MCF 10A (cell line): ENCODE results near the gene ZNF593. TPM values are rescaled to one million over a fixed set of nuclear protein-coding genes. Genes with fewer than 3 reads are reported as not detected.

Experiments used
- Bru-seq: library from RNA; stranded (reverse); fragments of 400-500 nt; gene quantifications from one replicate; lab custom pipeline; 2021; lab: Mats Ljungman, UMichigan
- BruChase-seq, 2 experiments: library from RNA; stranded (reverse); fragments of 400-500 nt; gene quantifications; one replicate each; lab custom pipeline; 2021; lab: Mats Ljungman, UMichigan
- BruUV-seq: library from RNA; stranded (reverse); fragments of 400-500 nt; replicated peaks from 2 replicates; lab custom pipeline; 2021; lab: Mats Ljungman, UMichigan
- CTCF ChIA-PET: fragments of 300-600 bp; sonication (Branson Sonifier 250); formaldehyde crosslinking; extraction: SDS; loops from one replicate; lab custom pipeline; 2021; ENCODE audit warnings: antibody characterized with exemption, inconsistent platforms; lab: Yijun Ruan, JAX
- POLR2A ChIA-PET: fragments of 300-600, 350-650 bp; sonication (Branson Sonifier 250); formaldehyde crosslinking; extraction: SDS; loops from one replicate; lab custom pipeline; 2020; ENCODE audit warnings: antibody characterized with exemption, inconsistent platforms; lab: Yijun Ruan, JAX
- DNase-seq: peaks from one replicate; pipeline ENCODE4 v3.0.0-alpha.2; 2018; ENCODE audit not compliant: unreplicated experiment
- H3K27ac Mint-ChIP-seq: one replicate; pipeline ENCODE4 v1.8.0; 2022; ENCODE audit warnings: mild to moderate bottlenecking, low read depth, mixed read lengths; ENCODE audit not compliant: unreplicated experiment
- H3K27me3 Mint-ChIP-seq: one replicate; pipeline ENCODE4 v1.8.0; 2022; ENCODE audit warnings: mixed read lengths; ENCODE audit not compliant: insufficient read depth, unreplicated experiment
- H3K36me3 Mint-ChIP-seq: one replicate; pipeline ENCODE4 v1.8.0; 2022; ENCODE audit warnings: mild to moderate bottlenecking, moderate library complexity, mixed read lengths; ENCODE audit not compliant: insufficient read depth, unreplicated experiment
- H3K4me1 Mint-ChIP-seq: one replicate; pipeline ENCODE4 v1.8.0; 2022; ENCODE audit warnings: mixed read lengths; ENCODE audit not compliant: insufficient read depth, unreplicated experiment
- H3K4me3 Mint-ChIP-seq: one replicate; pipeline ENCODE4 v1.8.0; 2022; ENCODE audit warnings: mild to moderate bottlenecking, moderate library complexity, mixed read lengths; ENCODE audit not compliant: unreplicated experiment
- H3K9me3 Mint-ChIP-seq: one replicate; pipeline ENCODE4 v1.8.0; 2022; ENCODE audit warnings: mixed read lengths; ENCODE audit not compliant: unreplicated experiment
- intact Hi-C: fragments of 100-400 bp; cut with micrococcal nuclease; formaldehyde crosslinking; loops from 2 replicates; pipeline ENCODE4 v1.14.1; 2022
- long read RNA-seq: library from polyadenylated mRNA; stranded (forward); transcript quantifications from one replicate; pipeline ENCODE4 v2.0.0, GENCODE V29; 2022
- total RNA-seq: library from RNA; stranded (reverse); gene quantifications from 2 replicates; pipeline ENCODE4 v1.2.3, GENCODE V29; 2022
- TF ChIP-seq, protein P1 (sequence below): fragments of 200-600 bp; IDR thresholded peaks from one replicate; pipeline ENCODE4 v1.8.0; 2022; ENCODE audit warnings: antibody characterized with exemption, mild to moderate bottlenecking; ENCODE audit not compliant: unreplicated experiment

Gene ZNF593
- total RNA-seq (61.5 and 82.6 TPM in 2 replicates), Bru-seq, nascent RNA (percentile 79 among the genes with signal in this experiment), BruChase-seq, experiment 1, labeled RNA remaining after a 6-hour chase (percentile 77 among the genes with signal in this experiment), BruChase-seq, experiment 2, labeled RNA remaining after a 2-hour chase (percentile 71 among the genes with signal in this experiment)
- long read RNA-seq, transcript ZNF593-202 (3 exons, 675 nt) = major isoform, 76 of 80 reads
- long read RNA-seq, partial matches to known transcripts = 1 of 80 reads
- long read RNA-seq, other reads (novel, unspliced or antisense) = 3 of 80 reads

DNA sequence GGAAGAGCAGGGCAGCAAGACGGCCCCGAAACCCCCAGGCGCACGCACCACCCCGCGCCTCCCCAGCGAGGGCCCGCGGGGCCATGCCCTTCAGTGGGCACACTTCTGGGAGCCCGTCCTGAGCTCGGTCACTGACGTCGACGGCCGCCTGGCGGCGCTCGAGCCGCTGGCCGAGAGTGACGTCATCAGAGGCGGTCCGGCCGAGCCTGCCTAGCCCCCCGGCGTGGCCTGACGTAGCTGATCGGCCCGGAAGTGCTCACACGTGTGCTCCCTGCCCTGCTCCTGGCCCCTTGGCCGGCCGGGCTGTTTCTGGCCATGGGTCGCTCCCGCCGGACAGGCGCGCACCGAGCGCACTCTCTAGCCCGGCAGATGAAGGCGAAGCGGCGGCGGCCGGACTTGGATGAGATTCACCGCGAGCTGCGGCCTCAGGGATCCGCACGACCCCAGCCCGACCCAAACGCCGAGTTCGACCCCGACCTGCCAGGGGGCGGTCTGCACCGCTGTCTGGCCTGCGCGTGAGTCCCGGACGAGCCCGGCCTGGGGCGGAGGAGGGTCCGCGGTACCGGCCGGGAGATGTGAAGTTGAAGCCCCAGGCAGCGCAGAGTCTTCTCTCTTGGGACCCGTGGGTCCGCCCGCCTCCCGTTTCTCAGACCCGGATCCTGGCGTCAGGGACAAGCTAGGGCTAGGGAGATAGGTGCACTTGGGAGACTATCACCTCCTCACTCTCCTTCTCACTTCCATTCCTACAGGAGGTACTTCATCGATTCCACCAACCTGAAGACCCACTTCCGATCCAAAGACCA is at the start of gene ZNF593:
TSS of gene ZNF593 (plus strand) at position 240 of the 803 bp plus-strand sequence. CDS start at position 316, 76 bp downstream.
- no peaks in the 10 kb centered on the region for H3K4me1 Mint-ChIP-seq
- ChIA-PET CTCF (interaction anchor here (0.6 to 2.8 kb wide), 33 partner anchors 8 to 331 kb away, joined by 3 to 20 read pairs (median 4); partner anchors contain the start of genes CD52 and CEP85), POLR2A (interaction anchor here (0.5 to 1.8 kb wide), 18 partner anchors 8 to 262 kb away, joined by 3 to 27 read pairs (median 4); partner anchors contain the start of genes CEP85, DHDDS, PDIK1L and SH3BGRL3)
- intact Hi-C loops = loop anchor here (1.0 to 5.0 kb wide), 3 partner anchors 64 to 222 kb away; partner anchors contain the start of gene CEP85
- no peaks in the 10 kb centered on the region for H3K36me3 Mint-ChIP-seq
- TSS peak; percentile 90 for BruUV-seq
- H3K27ac Mint-ChIP-seq = peak within 1 kb of the TSS; percentile 93
- no peaks in the 10 kb centered on the region for H3K9me3 Mint-ChIP-seq
- TF ChIP-seq, protein P1, sequence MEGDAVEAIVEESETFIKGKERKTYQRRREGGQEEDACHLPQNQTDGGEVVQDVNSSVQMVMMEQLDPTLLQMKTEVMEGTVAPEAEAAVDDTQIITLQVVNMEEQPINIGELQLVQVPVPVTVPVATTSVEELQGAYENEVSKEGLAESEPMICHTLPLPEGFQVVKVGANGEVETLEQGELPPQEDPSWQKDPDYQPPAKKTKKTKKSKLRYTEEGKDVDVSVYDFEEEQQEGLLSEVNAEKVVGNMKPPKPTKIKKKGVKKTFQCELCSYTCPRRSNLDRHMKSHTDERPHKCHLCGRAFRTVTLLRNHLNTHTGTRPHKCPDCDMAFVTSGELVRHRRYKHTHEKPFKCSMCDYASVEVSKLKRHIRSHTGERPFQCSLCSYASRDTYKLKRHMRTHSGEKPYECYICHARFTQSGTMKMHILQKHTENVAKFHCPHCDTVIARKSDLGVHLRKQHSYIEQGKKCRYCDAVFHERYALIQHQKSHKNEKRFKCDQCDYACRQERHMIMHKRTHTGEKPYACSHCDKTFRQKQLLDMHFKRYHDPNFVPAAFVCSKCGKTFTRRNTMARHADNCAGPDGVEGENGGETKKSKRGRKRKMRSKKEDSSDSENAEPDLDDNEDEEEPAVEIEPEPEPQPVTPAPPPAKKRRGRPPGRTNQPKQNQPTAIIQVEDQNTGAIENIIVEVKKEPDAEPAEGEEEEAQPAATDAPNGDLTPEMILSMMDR = peak; percentile 91
- no peaks in the 10 kb centered on the region for H3K27me3 Mint-ChIP-seq
- H3K4me3 Mint-ChIP-seq = peak within 1 kb of the TSS; percentile 86
- DNase-seq = peak; percentile 86

DNA sequence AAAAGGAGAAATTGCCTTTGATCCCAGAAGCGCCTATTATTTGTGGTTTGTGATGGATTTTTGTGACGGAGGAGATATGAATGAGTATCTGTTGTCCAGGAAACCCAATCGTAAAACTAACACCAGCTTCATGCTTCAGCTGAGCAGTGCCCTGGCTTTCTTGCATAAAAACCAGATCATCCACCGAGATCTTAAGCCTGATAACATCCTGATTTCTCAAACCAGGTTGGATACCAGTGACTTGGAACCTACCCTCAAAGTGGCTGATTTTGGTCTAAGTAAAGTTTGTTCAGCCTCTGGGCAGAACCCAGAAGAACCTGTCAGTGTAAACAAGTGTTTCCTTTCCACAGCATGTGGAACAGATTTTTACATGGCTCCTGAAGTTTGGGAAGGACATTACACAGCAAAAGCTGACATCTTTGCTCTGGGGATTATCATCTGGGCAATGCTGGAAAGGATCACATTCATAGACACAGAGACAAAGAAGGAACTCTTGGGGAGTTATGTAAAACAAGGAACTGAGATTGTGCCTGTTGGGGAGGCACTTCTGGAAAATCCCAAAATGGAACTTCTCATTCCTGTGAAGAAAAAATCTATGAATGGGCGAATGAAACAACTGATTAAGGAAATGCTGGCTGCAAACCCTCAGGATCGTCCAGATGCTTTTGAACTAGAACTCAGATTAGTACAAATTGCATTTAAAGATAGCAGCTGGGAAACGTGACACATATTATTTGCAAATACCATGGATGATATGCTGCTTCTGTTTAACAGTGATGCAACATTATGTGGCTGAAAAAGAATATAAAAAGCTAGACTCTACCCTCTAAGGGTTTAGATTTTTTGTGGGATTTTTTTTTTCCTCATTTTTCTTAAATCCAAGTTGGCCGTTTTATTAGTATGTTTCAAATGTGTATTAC is 47.6 kb upstream of the ZNF593 start:
- H3K9me3 Mint-ChIP-seq = no peaks in the 10 kb centered on the region
- no peak for DNase-seq
- H3K27ac Mint-ChIP-seq = no peak overlapping the region
- peaks cover 21% of the 10 kb centered on the region for H3K36me3 Mint-ChIP-seq
- TF ChIP-seq, protein P1 = no peak
- H3K4me3 Mint-ChIP-seq = no peak overlapping the region
- intact Hi-C loops = no loop called here
- H3K27me3 Mint-ChIP-seq = no peaks in the 10 kb centered on the region
- POLR2A ChIA-PET = interaction anchor here (0.9 to 9.0 kb wide), 5 partner anchors 10 to 112 kb away, joined by 3 to 190 read pairs (median 11); partner anchors contain the start of genes CEP85, PDIK1L and ZNF593
- BruUV-seq = no TSS peak
- peaks cover 7% of the 10 kb centered on the region for H3K4me1 Mint-ChIP-seq
- CTCF ChIA-PET = interaction anchor here (0.6 to 5.3 kb wide), 9 partner anchors 9 to 274 kb away, joined by 3 to 39 read pairs (median 4); no protein-coding TSS in a partner anchor

DNA sequence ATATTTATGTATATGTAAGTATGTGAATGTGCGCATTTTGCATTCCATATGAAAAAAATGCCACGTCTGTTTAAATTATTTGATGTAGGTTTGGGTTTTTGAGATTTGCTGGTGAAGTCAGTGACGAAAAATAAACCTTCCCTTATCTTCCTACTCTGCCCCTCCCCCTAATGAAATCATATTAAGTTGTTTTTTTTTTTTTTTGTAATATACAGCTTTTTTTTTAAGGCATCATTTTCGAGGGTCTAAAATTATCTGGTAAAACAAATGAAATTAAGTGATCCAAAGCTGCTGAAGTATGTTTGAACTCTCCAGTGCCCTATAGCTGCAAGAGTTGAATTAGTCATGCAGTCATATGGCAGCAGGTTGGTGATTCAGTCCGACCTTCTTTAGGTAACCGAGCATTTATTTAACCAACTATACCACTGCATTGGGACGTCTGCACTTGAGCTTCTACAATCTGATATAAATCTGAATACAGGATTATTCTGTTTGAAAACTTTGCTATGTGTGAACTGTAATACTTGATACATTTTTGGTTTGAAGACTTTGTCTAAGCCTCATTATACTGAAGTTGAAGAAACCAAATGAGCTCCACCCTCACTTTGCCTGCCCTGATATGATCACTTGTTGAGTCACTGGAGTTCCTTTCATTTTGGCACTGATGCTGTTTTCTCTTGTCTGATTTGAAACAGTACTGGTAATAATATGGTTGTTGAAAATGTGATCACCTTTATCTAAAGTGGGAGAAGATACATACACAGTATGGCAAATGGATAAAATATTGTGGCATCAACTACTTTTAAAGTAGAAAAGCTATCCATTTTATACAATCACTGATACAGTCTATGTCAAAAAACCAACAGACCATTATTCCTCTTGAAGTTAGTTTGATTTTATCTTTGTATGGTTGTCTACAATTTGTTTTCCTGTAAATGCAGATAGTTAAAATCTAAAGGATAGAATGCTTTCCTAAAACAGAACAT is 46.4 kb upstream of the ZNF593 start:
- no TSS peak for BruUV-seq
- ChIA-PET POLR2A (interaction anchor here (0.5 to 9.0 kb wide), 15 partner anchors 9 to 348 kb away, joined by 3 to 190 read pairs (median 3); partner anchors contain the start of genes CEP85, CNKSR1, PDIK1L and ZNF593), CTCF (interaction anchor here (0.6 to 5.3 kb wide), 10 partner anchors 9 to 268 kb away, joined by 3 to 39 read pairs (median 4); no protein-coding TSS in a partner anchor)
- Mint-ChIP-seq H3K4me1 (peaks cover 16% of the 10 kb centered on the region), H3K27me3 (no peaks in the 10 kb centered on the region), H3K27ac (peak overlapping the region; percentile 77), H3K9me3 (no peaks in the 10 kb centered on the region), H3K36me3 (peaks cover 10% of the 10 kb centered on the region), H3K4me3 (peak overlapping the region; percentile 60)
- TF ChIP-seq, protein P1 = no peak
- DNase-seq = peak; percentile 72
- intact Hi-C loops = no loop called here
